H1 (cell line): ENCODE measurements around the gene ING4. TPM values are rescaled to one million over a fixed set of nuclear protein-coding genes. Genes with fewer than 3 reads are reported as not detected.

Experiments
- ASH2L ChIP-seq: fragments of 200-600, 300-600 bp; sonication (generic); IDR thresholded peaks from one replicate; pipeline ENCODE4 v1.7.1; 2017; ENCODE audit warnings: low read length
- BCL11A ChIP-seq, 2 experiments: IDR thresholded peaks; one replicate each; pipeline ENCODE4 v1.6.1; 2011; ENCODE audit warnings: low read depth in 2 of 2, low read length in 2 of 2, mild to moderate bottlenecking in 2 of 2
- CBX5 ChIP-seq: fragments of 300-800, 300-1000 bp; sonication (generic); IDR thresholded peaks from 2 replicates; pipeline ENCODE4 v1.7.1; 2016; ENCODE audit warnings: antibody characterized with exemption, low read length, low read depth
- CHD1 ChIP-seq: IDR thresholded peaks from 2 replicates; pipeline ENCODE4 v1.6.1; 2012; ENCODE audit warnings: low read depth, low read length, improper control_type of control experiment
- CREB1 ChIP-seq: IDR thresholded peaks from 2 replicates; pipeline ENCODE4 v1.6.1; 2012; ENCODE audit warnings: inconsistent platforms
- EP300 ChIP-seq, 2 experiments: IDR thresholded peaks; 1 replicate in 1 of 2; 2 replicates in 1 of 2; pipeline ENCODE4 v1.6.1; 2011 to 2012; ENCODE audit warnings: low read depth in 2 of 2, low read length in 2 of 2, mild to moderate bottlenecking in 2 of 2, borderline replicate concordance in 1 of 2, inconsistent platforms in 1 of 2, moderate library complexity in 1 of 2
- GTF2F1 ChIP-seq: IDR thresholded peaks from 2 replicates; pipeline ENCODE4 v1.6.1; 2012; ENCODE audit warnings: low read depth, low read length, improper control_type of control experiment, borderline replicate concordance
- HDAC6 ChIP-seq: IDR thresholded peaks from one replicate; pipeline ENCODE4 v1.7.1; 2012; ENCODE audit warnings: low read depth, mild to moderate bottlenecking, inconsistent platforms, low read length, moderate library complexity
- KDM4A ChIP-seq: IDR thresholded peaks from one replicate; pipeline ENCODE4 v1.7.1; 2012; ENCODE audit warnings: low read depth, mild to moderate bottlenecking, moderate library complexity, low read length, inconsistent platforms; ENCODE audit not compliant: severe bottlenecking
- MAFK ChIP-seq: IDR thresholded peaks from 2 replicates; pipeline ENCODE4 v1.6.1; 2012; ENCODE audit warnings: low read depth, mild to moderate bottlenecking, improper control_type of control experiment, low read length
- NRF1 ChIP-seq: IDR thresholded peaks from 2 replicates; pipeline ENCODE4 v1.6.1; 2011; ENCODE audit warnings: mild to moderate bottlenecking, low read depth, low read length, improper control_type of control experiment
- POLR2AphosphoS5 ChIP-seq: IDR thresholded peaks from 2 replicates; pipeline ENCODE4 v1.6.1; 2011; ENCODE audit warnings: low read depth, low read length
- RBBP5 ChIP-seq: IDR thresholded peaks from 2 replicates; pipeline ENCODE4 v1.7.1; 2012; ENCODE audit warnings: low read depth, mild to moderate bottlenecking, inconsistent platforms, low read length, moderate library complexity, borderline replicate concordance
- SAP30 ChIP-seq: fragments of 300-600 bp; sonication (generic); IDR thresholded peaks from 2 replicates; pipeline ENCODE4 v1.7.1; 2012; ENCODE audit warnings: low read length, moderate library complexity, mild to moderate bottlenecking, inconsistent platforms; ENCODE audit not compliant: insufficient read depth, insufficient replicate concordance
- SIRT6 ChIP-seq: IDR thresholded peaks from one replicate; pipeline ENCODE4 v1.7.1; 2012; ENCODE audit warnings: low read length, inconsistent platforms
- SIX5 ChIP-seq: IDR thresholded peaks from 2 replicates; pipeline ENCODE4 v1.6.1; 2011; ENCODE audit warnings: mild to moderate bottlenecking, low read depth, low read length
- SP4 ChIP-seq: IDR thresholded peaks from 2 replicates; pipeline ENCODE4 v1.6.1; 2012; ENCODE audit warnings: low read length, inconsistent platforms
- TAF7 ChIP-seq: optimal IDR thresholded peaks from 2 replicates; pipeline ENCODE3; 2011; ENCODE audit warnings: low read depth, mild to moderate bottlenecking, inconsistent platforms, low read length, moderate library complexity, borderline replicate concordance
- TBP ChIP-seq: IDR thresholded peaks from 2 replicates; pipeline ENCODE4 v1.6.1; 2011; ENCODE audit warnings: low read depth, low read length, improper control_type of control experiment
- YY1 ChIP-seq: IDR thresholded peaks from 2 replicates; pipeline ENCODE4 v1.6.1; 2011; ENCODE audit warnings: low read depth, mild to moderate bottlenecking, low read length
- polyA plus RNA-seq, 7 experiments: library from polyadenylated mRNA; depleted of rRNA in 3 of 7; stranded (reverse) in 5 of 7; unstranded in 2 of 7; fragments of >200 nt in 5 of 7; fragments of 200-250 nt in 2 of 7; gene quantifications; 1 replicate in 5 of 7; 2 replicates in 1 of 7; 4 replicates in 1 of 7; pipeline versions ENCODE4 v1.2.1 to v1.2.3, GENCODE V29; 2011 to 2013; ENCODE audit warnings: missing spikeins in 2 of 7, mixed read lengths in 2 of 7
- total RNA-seq: library from RNA; stranded (reverse); fragmentation: NEBNext Ultra II Directional; extraction: Animal tissue kit (Norgen Biotek cat#: 25700); gene quantifications from 2 replicates; pipeline ENCODE4 v1.2.1, GENCODE V29; 2021
- TF ChIP-seq, protein P1 (sequence below): IDR thresholded peaks from 2 replicates; pipeline ENCODE4 v1.6.1; 2011; ENCODE audit warnings: low read depth, mild to moderate bottlenecking, low read length; ENCODE audit not compliant: insufficient read depth
- TF ChIP-seq, protein P2 (sequence below): IDR thresholded peaks from 2 replicates; pipeline ENCODE4 v1.6.1; 2011; ENCODE audit warnings: low read length, improper control_type of control experiment

Gene ING4
- total and polyA plus RNA-seq, 2 of the 8 experiments (the other 6 are each of a cell fraction or from before 2014, with no cell fraction given): 22.9 to 28.6 TPM

DNA sequence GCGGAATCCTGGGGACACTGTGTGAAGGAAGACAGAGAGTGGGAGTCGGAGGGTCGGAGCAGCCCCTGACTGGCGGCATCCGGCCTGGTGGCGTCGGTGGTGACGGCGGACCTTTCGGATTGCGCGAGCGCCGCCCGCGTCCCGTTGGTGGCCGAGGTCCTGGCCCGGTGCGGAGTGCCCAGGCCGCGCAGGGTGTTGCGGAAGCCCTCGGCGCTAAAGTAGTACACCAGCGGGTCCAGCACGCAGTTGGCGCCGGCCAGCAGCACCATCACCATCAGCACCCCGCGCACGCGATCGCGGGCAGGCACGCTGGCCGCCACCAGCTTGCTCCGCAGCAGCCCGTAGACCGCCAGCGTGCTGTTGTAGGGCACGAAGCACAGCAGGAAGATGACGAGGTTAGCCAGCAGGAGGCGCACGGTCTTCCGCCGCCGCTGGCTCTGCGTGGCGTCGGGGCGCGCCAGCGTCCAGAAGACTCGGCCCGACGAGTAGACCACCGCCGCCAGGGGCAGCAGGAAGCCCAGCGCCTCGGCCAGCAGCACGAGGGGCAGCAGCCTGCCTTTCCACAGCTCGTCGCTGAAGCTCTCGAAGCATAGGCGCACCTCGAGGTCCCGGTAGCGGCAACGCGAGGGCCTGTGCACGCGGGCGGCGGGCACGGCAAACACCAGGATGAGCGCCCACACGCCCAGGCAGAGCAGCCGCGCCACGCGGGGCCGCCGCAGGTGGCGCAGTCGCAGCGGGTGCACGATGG is 42.6 kb downstream of the ING4 start (continued):
- 0 out of 3 replicates have a peak, but pooled peaks of 1 of the 2 experiments have one; percentile 40 for TF ChIP-seq EP300 (IDR thresholded peaks at IDR 0.05; ENCODE audit: borderline replicate concordance in 1 of 2, low read depth in 2 of 2, low read length in 2 of 2)
- TF ChIP-seq ASH2L: peak; percentile 71
- TF ChIP-seq SAP30: no peak
- peak; percentile 88 for TF ChIP-seq CREB1
- TF ChIP-seq BCL11A (IDR thresholded peaks at IDR 0.05; ENCODE audit: low read depth in 2 of 2, low read length in 2 of 2): no peak
- TF ChIP-seq TBP: peak; percentile 41; the same call in 1 of the 2 replicates
- peak; percentile 34; the same call in 1 of the 2 replicates for TF ChIP-seq GTF2F1
- TF ChIP-seq SP4: 0 out of 2 replicates have a peak, but pooled peaks have one; percentile 53
- TF ChIP-seq RBBP5: peak; percentile 79; the same call in 1 of the 2 replicates
- no peak for TF ChIP-seq MAFK
- TF ChIP-seq SIX5: no peak
- TF ChIP-seq HDAC6: no peak
- no peak for TF ChIP-seq CBX5
- no peak for TF ChIP-seq YY1
- peak; percentile 67; the same call in 1 of the 2 replicates for TF ChIP-seq POLR2AphosphoS5
- peak; percentile 14 for TF ChIP-seq TAF7
- TF ChIP-seq CHD1: no peak
- TF ChIP-seq, protein P1, sequence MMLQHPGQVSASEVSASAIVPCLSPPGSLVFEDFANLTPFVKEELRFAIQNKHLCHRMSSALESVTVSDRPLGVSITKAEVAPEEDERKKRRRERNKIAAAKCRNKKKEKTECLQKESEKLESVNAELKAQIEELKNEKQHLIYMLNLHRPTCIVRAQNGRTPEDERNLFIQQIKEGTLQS: 0 out of 2 replicates have a peak, but pooled peaks have one; percentile 10
- no peak for TF ChIP-seq SIRT6
- TF ChIP-seq, protein P2, sequence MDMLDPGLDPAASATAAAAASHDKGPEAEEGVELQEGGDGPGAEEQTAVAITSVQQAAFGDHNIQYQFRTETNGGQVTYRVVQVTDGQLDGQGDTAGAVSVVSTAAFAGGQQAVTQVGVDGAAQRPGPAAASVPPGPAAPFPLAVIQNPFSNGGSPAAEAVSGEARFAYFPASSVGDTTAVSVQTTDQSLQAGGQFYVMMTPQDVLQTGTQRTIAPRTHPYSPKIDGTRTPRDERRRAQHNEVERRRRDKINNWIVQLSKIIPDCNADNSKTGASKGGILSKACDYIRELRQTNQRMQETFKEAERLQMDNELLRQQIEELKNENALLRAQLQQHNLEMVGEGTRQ: no peak
- no peak for TF ChIP-seq NRF1
- peak; percentile 82 for TF ChIP-seq KDM4A
